OCI-LY7 (cell line): ENCODE results near the gene SRCIN1.

ENCODE experiments used
- EZH2phosphoT487 ChIP-seq: fragments of 200-600 bp; sonication (generic); IDR thresholded peaks from 2 replicates; pipeline ENCODE4 v1.6.1; 2018; ENCODE audit warnings: low read depth, borderline replicate concordance, mild to moderate bottlenecking, mixed run types, antibody characterized with exemption, low read length, moderate library complexity, mixed read lengths
- TF ChIP-seq, protein P1 (sequence below): fragments of 200-600 bp; sonication (generic); conservative IDR thresholded peaks from 2 replicates; pipeline ENCODE4 v1.5.1; 2014; ENCODE audit warnings: mild to moderate bottlenecking, antibody characterized with exemption, low read length, moderate library complexity, mixed read lengths

DNA sequence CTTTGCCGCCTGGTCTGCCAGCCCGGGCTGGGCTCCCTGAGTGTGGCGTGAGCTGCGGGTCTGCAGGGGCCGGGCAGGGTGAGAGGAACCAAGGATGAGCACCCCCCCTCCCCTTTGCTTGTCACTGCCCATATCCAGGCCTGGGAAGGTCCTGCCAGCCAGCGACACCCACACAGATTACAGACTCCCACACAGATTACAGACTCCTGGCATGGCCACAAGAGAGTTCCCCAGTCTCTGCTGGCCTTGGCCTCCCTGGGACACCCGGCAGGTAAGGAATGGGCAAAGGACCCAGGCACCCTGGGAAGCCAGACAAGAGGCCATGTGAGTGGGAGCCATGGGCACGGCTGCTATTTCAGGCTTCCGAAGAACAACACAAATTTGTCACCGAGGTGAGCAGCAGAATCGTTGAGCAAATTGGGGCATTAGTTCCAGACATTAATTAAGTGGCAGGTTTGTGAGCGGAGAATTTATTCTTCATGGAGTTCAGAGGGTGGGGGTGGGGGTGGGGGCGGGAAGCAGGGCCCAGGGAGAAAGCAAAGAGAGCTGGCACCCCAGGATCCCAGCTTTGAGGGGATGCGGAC lies 41.4 kb downstream of the SRCIN1 start:
- TF ChIP-seq, protein P1, sequence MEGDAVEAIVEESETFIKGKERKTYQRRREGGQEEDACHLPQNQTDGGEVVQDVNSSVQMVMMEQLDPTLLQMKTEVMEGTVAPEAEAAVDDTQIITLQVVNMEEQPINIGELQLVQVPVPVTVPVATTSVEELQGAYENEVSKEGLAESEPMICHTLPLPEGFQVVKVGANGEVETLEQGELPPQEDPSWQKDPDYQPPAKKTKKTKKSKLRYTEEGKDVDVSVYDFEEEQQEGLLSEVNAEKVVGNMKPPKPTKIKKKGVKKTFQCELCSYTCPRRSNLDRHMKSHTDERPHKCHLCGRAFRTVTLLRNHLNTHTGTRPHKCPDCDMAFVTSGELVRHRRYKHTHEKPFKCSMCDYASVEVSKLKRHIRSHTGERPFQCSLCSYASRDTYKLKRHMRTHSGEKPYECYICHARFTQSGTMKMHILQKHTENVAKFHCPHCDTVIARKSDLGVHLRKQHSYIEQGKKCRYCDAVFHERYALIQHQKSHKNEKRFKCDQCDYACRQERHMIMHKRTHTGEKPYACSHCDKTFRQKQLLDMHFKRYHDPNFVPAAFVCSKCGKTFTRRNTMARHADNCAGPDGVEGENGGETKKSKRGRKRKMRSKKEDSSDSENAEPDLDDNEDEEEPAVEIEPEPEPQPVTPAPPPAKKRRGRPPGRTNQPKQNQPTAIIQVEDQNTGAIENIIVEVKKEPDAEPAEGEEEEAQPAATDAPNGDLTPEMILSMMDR = no peak
- TF ChIP-seq EZH2phosphoT487 = no peak
